GM12878 (cell line): Measurements from ENCODE around the gene GABRG1. TPM values are rescaled to one million over a fixed set of nuclear protein-coding genes. Genes with fewer than 3 reads are reported as not detected.

Experiments
- ATAC-seq: fragments of 200-7000 bp; cut with Tn5 transposase; 3 replicates; pipeline ENCODE4 v1.9.1; 2020; ENCODE audit warnings: mild to moderate bottlenecking, moderate library complexity
- BruUV-seq: library from RNA; stranded (reverse); fragments of 400-500 nt; replicated peaks from 2 replicates; lab custom pipeline; 2021; lab: Mats Ljungman, UMichigan
- CTCF ChIA-PET: fragments of 300-600 bp; sonication (Branson Sonifier 250); formaldehyde crosslinking; extraction: SDS; loops from one replicate; lab custom pipeline; 2021; ENCODE audit warnings: inconsistent platforms; lab: Yijun Ruan, JAX
- POLR2A ChIA-PET: fragments of 350-600 bp; formaldehyde crosslinking; extraction: SDS; loops from one replicate; lab custom pipeline; 2021; ENCODE audit warnings: inconsistent platforms; lab: Charles Lee
- RAD21 ChIA-PET: fragments of 300-600 bp; sonication (Branson Sonifier 250); formaldehyde crosslinking; loops from one replicate; lab custom pipeline; 2023; ENCODE audit warnings: antibody characterized with exemption; ENCODE audit not compliant: unreplicated experiment; lab: Charles Lee
- SMC1A ChIA-PET: fragments of 300-600 bp; sonication (Branson Sonifier 250); formaldehyde crosslinking; loops from one replicate; lab custom pipeline; 2023; ENCODE audit not compliant: unreplicated experiment, uncharacterized antibody; lab: Charles Lee
- DNase-seq: peaks from one replicate; pipeline ENCODE4 v3.0.0-alpha.2; 2011; ENCODE audit warnings: low read depth, low spot score
- FAIRE-seq: peaks from 3 replicates; lab custom pipeline; 2011; peaks lifted over from hg19 to GRCh38; lab: Jason Lieb, UNC
- H2AFZ ChIP-seq: 2 replicates; pipeline ENCODE4 v1.6.0; 2011; ENCODE audit warnings: low read depth, low read length, control low read depth; ENCODE audit not compliant: control insufficient read depth
- H3K27ac ChIP-seq: 2 replicates; pipeline ENCODE4 v1.5.1; 2011; ENCODE audit warnings: control low read depth; ENCODE audit not compliant: control insufficient read depth, insufficient read depth
- H3K27me3 ChIP-seq, 2 experiments: replicated peaks in 1 of 2; 2 replicates each; pipeline versions ENCODE4 v1.6.0 to v1.6.1; 2011; ENCODE audit warnings: low read length in 1 of 2; ENCODE audit not compliant: control insufficient read depth in 2 of 2, insufficient read depth in 2 of 2
- H3K36me3 ChIP-seq, 2 experiments: 2 replicates each; pipeline ENCODE4 v1.5.1; 2011; ENCODE audit warnings: low read length in 1 of 2; ENCODE audit not compliant: control insufficient read depth in 2 of 2, insufficient read depth in 2 of 2
- H3K4me1 ChIP-seq: 2 replicates; pipeline ENCODE4 v1.6.1; 2011; ENCODE audit warnings: mild to moderate bottlenecking, low read length, moderate library complexity, mixed read lengths; ENCODE audit not compliant: control insufficient read depth, insufficient read depth
- H3K4me2 ChIP-seq: 2 replicates; pipeline ENCODE4 v1.6.0; 2011; ENCODE audit warnings: control low read depth; ENCODE audit not compliant: control insufficient read depth, insufficient read depth
- H3K4me3 ChIP-seq: fragments of 200-600 bp; sonication (generic); 2 replicates; pipeline ENCODE4 v1.5.1; 2016
- H3K79me2 ChIP-seq: 2 replicates; pipeline ENCODE4 v1.6.0; 2011; ENCODE audit warnings: low read length; ENCODE audit not compliant: control insufficient read depth, insufficient read depth
- H3K9ac ChIP-seq: 2 replicates; pipeline ENCODE4 v1.8.0; 2011; ENCODE audit warnings: low read length, control low read depth, mixed read lengths; ENCODE audit not compliant: control insufficient read depth, insufficient read depth
- H3K9me3 ChIP-seq: replicated peaks from 3 replicates; pipeline ENCODE4 v1.5.1; 2011; ENCODE audit warnings: mild to moderate bottlenecking, low read length; ENCODE audit not compliant: control insufficient read depth, insufficient read depth
- H4K20me1 ChIP-seq: 2 replicates; pipeline ENCODE4 v1.6.0; 2011; ENCODE audit not compliant: control insufficient read depth, insufficient read depth
- HCFC1 ChIP-seq: fragments of 150-350 bp; IDR thresholded peaks from 2 replicates; pipeline ENCODE4 v1.6.1; 2014; ENCODE audit warnings: low read length
- POU2F2 ChIP-seq: IDR thresholded peaks from 3 replicates; pipeline ENCODE4 v1.6.1; 2011; ENCODE audit warnings: low read depth, mild to moderate bottlenecking, low read length, borderline replicate concordance
- RB1 ChIP-seq: fragments of 450-650 bp; formaldehyde crosslinking; IDR thresholded peaks from 2 replicates; pipeline ENCODE4 v1.6.1; 2017; ENCODE audit warnings: mild to moderate bottlenecking, borderline replicate concordance
- RFX5 ChIP-seq: IDR thresholded peaks from 2 replicates; pipeline ENCODE4 v1.6.1; 2011; ENCODE audit warnings: low read depth, low read length, improper control_type of control experiment
- RUNX3 ChIP-seq: IDR thresholded peaks from 2 replicates; pipeline ENCODE4 v1.6.1; 2012; ENCODE audit warnings: low read length, inconsistent platforms
- SMAD5 ChIP-seq: IDR thresholded peaks from 2 replicates; pipeline ENCODE4 v1.6.1; 2016; ENCODE audit warnings: antibody characterized with exemption, low read depth
- STAT1 ChIP-seq: fragments of 450-650 bp; conservative IDR thresholded peaks from 2 replicates; pipeline ENCODE4 v1.6.1; 2014; ENCODE audit warnings: antibody characterized with exemption, mild to moderate bottlenecking
- in situ Hi-C: fragments of 300-500 bp; cut with MboI; formaldehyde crosslinking; loops from 9 replicates; pipeline ENCODE4 v1.14.3; 2018; ENCODE audit warnings: mixed read lengths
- intact Hi-C: fragments of 100-400 bp; cut with micrococcal nuclease; formaldehyde crosslinking; loops from one replicate; pipeline ENCODE4 v1.14.2; 2022; ENCODE audit not compliant: unreplicated experiment
- polyA plus RNA-seq, 11 experiments: library from polyadenylated mRNA; depleted of rRNA in 4 of 11; unstranded in 6 of 11; stranded (reverse) in 5 of 11; fragments of >200 nt; fragmentation: Nextera tagmentation in 4 of 11; fragmentation: Illumina TruSeq in 1 of 11; extraction: Ambion mirVana in 4 of 11; extraction: Trizol in 1 of 11; gene quantifications; 1 replicate in 1 of 11; 2 replicates in 10 of 11; pipeline versions ENCODE4 v1.2.1 to v1.2.3, GENCODE V29; 2011 to 2016; ENCODE audit warnings: inconsistent platforms in 2 of 11, missing spikeins in 2 of 11, low read depth in 1 of 11
- total RNA-seq, 4 experiments: library from RNA; depleted of rRNA in 3 of 4; stranded (reverse); fragments of >200 nt in 3 of 4; fragmentation: Illumina TruSeq in 1 of 4; extraction: Trizol in 1 of 4; gene quantifications; 2 replicates each; pipeline versions ENCODE4 v1.2.1 to v1.2.3, GENCODE V29; 2013 to 2021
- TF ChIP-seq, protein P1 (sequence below): IDR thresholded peaks from 2 replicates; pipeline ENCODE4 v1.6.1; 2012; ENCODE audit warnings: mild to moderate bottlenecking, low read depth, low read length
- TF ChIP-seq, protein P2 (sequence below): IDR thresholded peaks from 2 replicates; pipeline ENCODE4 v1.6.1; 2011; ENCODE audit warnings: borderline replicate concordance, low read depth, mild to moderate bottlenecking, moderate library complexity, mixed read lengths, low read length; ENCODE audit not compliant: insufficient read depth; ENCODE audit errors: extremely low read length
- TF ChIP-seq, protein P3 (sequence below): IDR thresholded peaks from 2 replicates; pipeline ENCODE4 v1.6.1; 2011; ENCODE audit warnings: low read depth, mild to moderate bottlenecking, low read length, moderate library complexity, borderline replicate concordance; ENCODE audit errors: extremely low read depth

Gene GABRG1
- total and polyA plus RNA-seq, 10 of the 15 experiments (the other 5 are each of a cell fraction or from before 2014, with no cell fraction given), result 0.01 to 0.06 TPM; not detected in 8

DNA sequence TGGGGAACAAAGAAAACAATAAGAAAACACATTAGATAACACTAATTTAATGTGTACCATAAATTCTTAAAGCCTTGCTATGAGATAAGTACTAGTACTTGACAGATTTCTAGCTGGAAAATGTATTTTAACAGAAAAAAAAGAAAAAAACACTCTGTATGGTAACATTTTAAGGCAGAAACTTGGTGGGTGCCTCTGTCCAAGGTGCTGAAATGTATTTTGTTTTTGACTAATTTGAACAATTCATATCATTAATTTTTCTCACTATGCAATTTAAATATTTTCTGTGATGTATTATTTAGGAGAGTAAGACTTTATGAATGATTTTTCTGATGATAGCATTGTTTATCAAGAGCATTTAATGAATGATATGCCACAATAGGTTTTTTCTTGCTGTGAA, 107.5 kb downstream of the GABRG1 start:
- ChIA-PET RAD21 (no interaction called here), CTCF (no interaction called here), POLR2A (no interaction called here), SMC1A (no interaction called here)
- H3K4me1 ChIP-seq, result no peaks in the 10 kb centered on the region
- H3K4me2 ChIP-seq, result no peak overlapping the region
- DNase-seq (no peak), ATAC-seq (no peak), FAIRE-seq (no peak)
- in situ Hi-C loops, result no loop called here
- H3K27ac ChIP-seq, result no peak overlapping the region
- no peaks in the 10 kb centered on the region for H4K20me1 ChIP-seq
- H2AFZ ChIP-seq, result no peak overlapping the region
- H3K9ac ChIP-seq, result no peak overlapping the region
- intact Hi-C loops, result no loop called here
- no peaks in the 10 kb centered on the region for H3K9me3 ChIP-seq
- H3K4me3 ChIP-seq, result no peak overlapping the region
- no peaks in the 10 kb centered on the region for H3K79me2 ChIP-seq
- no TSS peak for BruUV-seq
- no peak for TF ChIP-seq SMAD5
- TF ChIP-seq, protein P1, sequence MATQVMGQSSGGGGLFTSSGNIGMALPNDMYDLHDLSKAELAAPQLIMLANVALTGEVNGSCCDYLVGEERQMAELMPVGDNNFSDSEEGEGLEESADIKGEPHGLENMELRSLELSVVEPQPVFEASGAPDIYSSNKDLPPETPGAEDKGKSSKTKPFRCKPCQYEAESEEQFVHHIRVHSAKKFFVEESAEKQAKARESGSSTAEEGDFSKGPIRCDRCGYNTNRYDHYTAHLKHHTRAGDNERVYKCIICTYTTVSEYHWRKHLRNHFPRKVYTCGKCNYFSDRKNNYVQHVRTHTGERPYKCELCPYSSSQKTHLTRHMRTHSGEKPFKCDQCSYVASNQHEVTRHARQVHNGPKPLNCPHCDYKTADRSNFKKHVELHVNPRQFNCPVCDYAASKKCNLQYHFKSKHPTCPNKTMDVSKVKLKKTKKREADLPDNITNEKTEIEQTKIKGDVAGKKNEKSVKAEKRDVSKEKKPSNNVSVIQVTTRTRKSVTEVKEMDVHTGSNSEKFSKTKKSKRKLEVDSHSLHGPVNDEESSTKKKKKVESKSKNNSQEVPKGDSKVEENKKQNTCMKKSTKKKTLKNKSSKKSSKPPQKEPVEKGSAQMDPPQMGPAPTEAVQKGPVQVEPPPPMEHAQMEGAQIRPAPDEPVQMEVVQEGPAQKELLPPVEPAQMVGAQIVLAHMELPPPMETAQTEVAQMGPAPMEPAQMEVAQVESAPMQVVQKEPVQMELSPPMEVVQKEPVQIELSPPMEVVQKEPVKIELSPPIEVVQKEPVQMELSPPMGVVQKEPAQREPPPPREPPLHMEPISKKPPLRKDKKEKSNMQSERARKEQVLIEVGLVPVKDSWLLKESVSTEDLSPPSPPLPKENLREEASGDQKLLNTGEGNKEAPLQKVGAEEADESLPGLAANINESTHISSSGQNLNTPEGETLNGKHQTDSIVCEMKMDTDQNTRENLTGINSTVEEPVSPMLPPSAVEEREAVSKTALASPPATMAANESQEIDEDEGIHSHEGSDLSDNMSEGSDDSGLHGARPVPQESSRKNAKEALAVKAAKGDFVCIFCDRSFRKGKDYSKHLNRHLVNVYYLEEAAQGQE, result peak; percentile 73
- no peaks in the 10 kb centered on the region for H3K36me3 ChIP-seq
- no peaks in the 10 kb centered on the region for H3K27me3 ChIP-seq

DNA sequence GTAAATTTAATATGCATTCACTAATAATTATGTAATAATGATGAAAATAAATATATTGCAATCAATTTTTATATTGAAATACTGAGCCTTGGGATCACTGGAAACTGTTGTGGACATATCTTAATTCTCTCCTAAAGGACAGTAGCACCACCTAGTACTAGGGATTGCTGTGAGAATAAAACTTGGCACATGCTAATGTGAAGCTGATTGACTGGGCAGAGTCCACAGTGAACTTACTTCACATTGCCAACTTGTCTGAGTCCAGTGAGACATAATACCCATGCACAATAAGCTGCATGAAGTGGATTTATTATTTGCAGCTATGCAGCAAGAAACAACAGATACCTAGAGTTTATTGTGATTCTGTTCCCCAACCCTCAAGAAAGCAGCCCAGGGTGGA, 131.1 kb downstream of the GABRG1 start:
- BruUV-seq, result no TSS peak
- H3K4me3 ChIP-seq, result no peak overlapping the region
- H4K20me1 ChIP-seq, result no peaks in the 10 kb centered on the region
- no peaks in the 10 kb centered on the region for H3K4me1 ChIP-seq
- ChIA-PET SMC1A (no interaction called here), RAD21 (no interaction called here), POLR2A (no interaction called here), CTCF (interaction anchor here (1.1 kb wide), 1 partner anchor 19 kb away, joined by 3 read pairs; no protein-coding TSS in a partner anchor)
- in situ Hi-C loops (no loop called here), intact Hi-C loops (no loop called here)
- no peak for ATAC-seq
- no peak for FAIRE-seq
- H3K9me3 ChIP-seq, result no peaks in the 10 kb centered on the region
- no peak overlapping the region for H2AFZ ChIP-seq
- H3K4me2 ChIP-seq, result no peak overlapping the region
- H3K79me2 ChIP-seq, result no peaks in the 10 kb centered on the region
- H3K27ac ChIP-seq, result no peak overlapping the region
- H3K9ac ChIP-seq, result no peak overlapping the region
- DNase-seq, result no peak
- H3K36me3 ChIP-seq, result no peaks in the 10 kb centered on the region
- H3K27me3 ChIP-seq, result no peaks in the 10 kb centered on the region
- TF ChIP-seq POU2F2, result no peak
- TF ChIP-seq, protein P2, sequence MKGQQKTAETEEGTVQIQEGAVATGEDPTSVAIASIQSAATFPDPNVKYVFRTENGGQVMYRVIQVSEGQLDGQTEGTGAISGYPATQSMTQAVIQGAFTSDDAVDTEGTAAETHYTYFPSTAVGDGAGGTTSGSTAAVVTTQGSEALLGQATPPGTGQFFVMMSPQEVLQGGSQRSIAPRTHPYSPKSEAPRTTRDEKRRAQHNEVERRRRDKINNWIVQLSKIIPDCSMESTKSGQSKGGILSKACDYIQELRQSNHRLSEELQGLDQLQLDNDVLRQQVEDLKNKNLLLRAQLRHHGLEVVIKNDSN, result no peak
- no peak for TF ChIP-seq HCFC1
- TF ChIP-seq, protein P1, result no peak
- TF ChIP-seq, protein P3, sequence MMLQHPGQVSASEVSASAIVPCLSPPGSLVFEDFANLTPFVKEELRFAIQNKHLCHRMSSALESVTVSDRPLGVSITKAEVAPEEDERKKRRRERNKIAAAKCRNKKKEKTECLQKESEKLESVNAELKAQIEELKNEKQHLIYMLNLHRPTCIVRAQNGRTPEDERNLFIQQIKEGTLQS, result no peak
- no peak for TF ChIP-seq RB1
- no peak for TF ChIP-seq RFX5
- no peak for TF ChIP-seq RUNX3
- TF ChIP-seq STAT1, result no peak
